K562 (cell line): ENCODE measurements around the gene NCAPG2. TPM values are rescaled to one million over a fixed set of nuclear protein-coding genes. Genes with fewer than 3 reads are reported as not detected.
A peak's percentile ranks its signal among the peaks of the same experiment; 100 is the strongest.

Source experiments
- ATAC-seq: fragments of 200-7000 bp; cut with Tn5 transposase; 3 replicates; pipeline ENCODE4 v1.9.1; 2020; ENCODE audit warnings: moderate library complexity
- BruUV-seq: library from RNA; stranded (reverse); fragments of 400-500 nt; replicated peaks from 2 replicates; lab custom pipeline; 2021; lab: Mats Ljungman, UMichigan
- CTCF ChIA-PET: fragments of 300-600 bp; formaldehyde crosslinking; extraction: SDS; loops from one replicate; lab custom pipeline; 2021; ENCODE audit warnings: low intra/inter-chr PET ratio; lab: Yijun Ruan, JAX
- POLR2A ChIA-PET: fragments of 300-600, 350-650 bp; sonication (Branson Sonifier 250); formaldehyde crosslinking; extraction: SDS; loops from one replicate; lab custom pipeline; 2021; ENCODE audit warnings: antibody characterized with exemption, inconsistent platforms; lab: Yijun Ruan, JAX
- DNase-seq, 4 experiments: peaks; one replicate each; pipeline versions ENCODE4 v3.0.0 to v3.0.0-alpha.2; 2011 to 2018; ENCODE audit warnings: low spot score in 3 of 4, mixed read lengths in 3 of 4; ENCODE audit errors: extremely low read depth in 1 of 4
- FAIRE-seq: peaks from 2 replicates; lab custom pipeline; 2011; peaks lifted over from hg19 to GRCh38; lab: Jason Lieb, UNC
- H2AFZ ChIP-seq: 2 replicates; pipeline ENCODE4 v1.6.0; 2011; ENCODE audit warnings: low read depth, low read length, control low read depth, inconsistent platforms
- H3K27ac ChIP-seq: fragments of 200-600 bp; 3 replicates; pipeline ENCODE4 v1.8.0; 2011; ENCODE audit warnings: low read depth, mild to moderate bottlenecking, control low read depth, inconsistent platforms, low read length, moderate library complexity, mixed read lengths; ENCODE audit errors: extremely low read depth
- H3K27me3 ChIP-seq, 2 experiments: fragments of 300-600 bp in 1 of 2; 2 replicates in 1 of 2; 3 replicates in 1 of 2; pipeline versions ENCODE4 v1.6.0 to v1.8.0; 2011; ENCODE audit warnings: inconsistent platforms in 2 of 2, low read length in 2 of 2, mild to moderate bottlenecking in 1 of 2, mixed read lengths in 1 of 2, moderate library complexity in 1 of 2; ENCODE audit not compliant: control insufficient read depth in 2 of 2, insufficient read depth in 2 of 2
- H3K36me3 ChIP-seq: fragments of 300-600 bp; 3 replicates; pipeline ENCODE4 v1.8.0; 2011; ENCODE audit warnings: mild to moderate bottlenecking, low read length, inconsistent platforms; ENCODE audit not compliant: control insufficient read depth, insufficient read depth
- H3K4me1 ChIP-seq, 2 experiments: fragments of 200-600 bp in 1 of 2; replicated peaks in 1 of 2; 2 replicates in 1 of 2; 3 replicates in 1 of 2; pipeline versions ENCODE4 v1.5.1 to v1.8.0; 2011; ENCODE audit warnings: inconsistent platforms in 2 of 2, low read length in 2 of 2, mild to moderate bottlenecking in 1 of 2, mixed read lengths in 1 of 2, moderate library complexity in 1 of 2; ENCODE audit not compliant: control insufficient read depth in 2 of 2, insufficient read depth in 2 of 2
- H3K4me2 ChIP-seq: 2 replicates; pipeline ENCODE4 v1.6.1; 2011; ENCODE audit warnings: low read length, control low read depth, inconsistent platforms, mixed read lengths; ENCODE audit not compliant: insufficient read depth
- H3K4me3 ChIP-seq: fragments of 200-600 bp; sonication (generic), shearing (Covaris generic); 2 replicates; pipeline ENCODE4 v1.5.1; 2016; ENCODE audit warnings: control low read depth, inconsistent platforms
- H3K79me2 ChIP-seq: fragments of 200-600 bp; 3 replicates; pipeline ENCODE4 v1.8.0; 2011; ENCODE audit warnings: low read length, inconsistent platforms; ENCODE audit not compliant: control insufficient read depth, insufficient read depth
- H3K9ac ChIP-seq, 2 experiments: 2 replicates each; pipeline versions ENCODE4 v1.6.0 to v1.6.1; 2011; ENCODE audit warnings: low read depth in 2 of 2, low read length in 2 of 2, control low read depth in 1 of 2, inconsistent platforms in 1 of 2, mild to moderate bottlenecking in 1 of 2, mixed read lengths in 1 of 2; ENCODE audit not compliant: insufficient read depth in 1 of 2
- H3K9me1 ChIP-seq: one replicate; pipeline ENCODE4 v1.6.0; 2011; ENCODE audit warnings: inconsistent platforms, mild to moderate bottlenecking, low read length, moderate library complexity; ENCODE audit not compliant: control insufficient read depth, insufficient read depth
- H3K9me3 ChIP-seq: replicated peaks from 2 replicates; pipeline ENCODE4 v1.5.1; 2011; ENCODE audit warnings: low read depth, low read length, inconsistent platforms; ENCODE audit not compliant: control insufficient read depth, insufficient read depth
- H4K20me1 ChIP-seq: replicated peaks from 2 replicates; pipeline ENCODE4 v1.6.1; 2011; ENCODE audit warnings: low read length, inconsistent platforms, mixed read lengths; ENCODE audit not compliant: control insufficient read depth, insufficient read depth
- CREBBP ChIP-seq: IDR thresholded peaks from one replicate; pipeline ENCODE4 v1.6.1; 2012; ENCODE audit warnings: low read depth, mild to moderate bottlenecking, control low read depth, inconsistent platforms, low read length
- LARP7 ChIP-seq: fragments of 450-650 bp; IDR thresholded peaks from 2 replicates; pipeline ENCODE4 v1.6.1; 2016
- RBFOX2 ChIP-seq: fragments of 200-400 bp; formaldehyde crosslinking; IDR thresholded peaks from 2 replicates; pipeline ENCODE4 v1.6.1; 2017; ENCODE audit warnings: low read depth, mild to moderate bottlenecking, low read length, moderate library complexity
- SIN3B ChIP-seq: fragments of 450-650 bp; IDR thresholded peaks from 2 replicates; pipeline ENCODE4 v1.6.1; 2017; ENCODE audit warnings: low read depth, mild to moderate bottlenecking, moderate library complexity
- SMARCB1 ChIP-seq: IDR thresholded peaks from 2 replicates; pipeline ENCODE4 v1.6.1; 2011; ENCODE audit warnings: improper control_type of control experiment, low read depth; ENCODE audit not compliant: insufficient read length
- WGBS: fragments of 100-300 bp; shearing (Covaris generic); methylation state at CpG from one replicate; pipeline ENCODE4 v1.1.6; 2016; ENCODE audit warnings: low coverage, mixed read lengths; ENCODE audit not compliant: insufficient coverage; ENCODE audit errors: missing lambda C conversion rate; 5-methylcytosine and 5-hydroxymethylcytosine counted together
- in situ Hi-C: fragments of 300-500 bp; cut with MboI; formaldehyde crosslinking; loops from 4 replicates; pipeline ENCODE4 v1.15.0; 2018; ENCODE audit warnings: inconsistent platforms, mixed read lengths
- intact Hi-C: fragments of 100-400 bp; cut with micrococcal nuclease; formaldehyde crosslinking; loops from 2 replicates; pipeline ENCODE4 v1.14.2; 2022
- polyA plus RNA-seq, 8 experiments: library from polyadenylated mRNA; depleted of rRNA in 4 of 8; stranded (reverse) in 5 of 8; unstranded in 3 of 8; fragments of >200 nt; fragmentation: Nextera tagmentation in 2 of 8; fragmentation: Illumina TruSeq in 1 of 8; extraction: Ambion mirVana in 2 of 8; extraction: Trizol in 1 of 8; gene quantifications; 2 replicates each; pipeline versions ENCODE4 v1.2.1 to v1.2.3, GENCODE V29; 2011 to 2014; ENCODE audit warnings: inconsistent platforms in 1 of 8, missing spikeins in 1 of 8
- total RNA-seq, 7 experiments: library from RNA; depleted of rRNA in 6 of 7; stranded (reverse); fragments of >200 nt in 6 of 7; fragmentation: Illumina TruSeq in 2 of 7; extraction: Trizol in 2 of 7; gene quantifications; 2 replicates each; pipeline versions ENCODE4 v1.2.1 to v1.2.3, GENCODE V29; 2011 to 2021; ENCODE audit warnings: low replicate concordance in 1 of 7
- TF ChIP-seq, protein P1 (sequence below): IDR thresholded peaks from 2 replicates; pipeline ENCODE4 v1.6.1; 2014; ENCODE audit warnings: antibody characterized with exemption

NCAPG2 gene
- total and polyA plus RNA-seq, 9 of the 15 experiments (the other 6 are each of a cell fraction or from before 2014, with no cell fraction given), result 21.5 to 127 (median 86.1) TPM

DNA sequence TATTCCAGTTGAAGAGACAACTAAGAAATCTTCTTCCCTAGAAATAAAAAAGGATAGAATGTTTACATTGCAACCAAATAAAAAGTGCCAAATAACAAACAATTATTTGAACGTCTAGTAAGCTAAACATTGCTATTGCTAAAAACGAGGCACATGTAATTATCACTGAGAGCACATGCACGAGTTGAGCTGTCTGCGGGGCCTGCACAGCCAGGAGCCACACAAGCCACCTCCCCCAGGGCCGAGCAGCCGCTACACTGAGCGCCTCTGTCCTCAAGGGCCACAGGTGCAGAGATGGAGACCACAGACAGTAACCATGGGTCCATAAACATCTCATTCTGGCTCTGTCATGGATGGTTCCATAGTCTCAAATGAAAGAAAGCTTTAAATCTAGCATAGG, 17.2 kb downstream of the NCAPG2 start:
- TF ChIP-seq SMARCB1 (no peak), CREBBP (no peak), RBFOX2 (peak; percentile 25; the same call in 1 of the 2 replicates), SIN3B (no peak), LARP7 (no peak)
- TF ChIP-seq, protein P1, sequence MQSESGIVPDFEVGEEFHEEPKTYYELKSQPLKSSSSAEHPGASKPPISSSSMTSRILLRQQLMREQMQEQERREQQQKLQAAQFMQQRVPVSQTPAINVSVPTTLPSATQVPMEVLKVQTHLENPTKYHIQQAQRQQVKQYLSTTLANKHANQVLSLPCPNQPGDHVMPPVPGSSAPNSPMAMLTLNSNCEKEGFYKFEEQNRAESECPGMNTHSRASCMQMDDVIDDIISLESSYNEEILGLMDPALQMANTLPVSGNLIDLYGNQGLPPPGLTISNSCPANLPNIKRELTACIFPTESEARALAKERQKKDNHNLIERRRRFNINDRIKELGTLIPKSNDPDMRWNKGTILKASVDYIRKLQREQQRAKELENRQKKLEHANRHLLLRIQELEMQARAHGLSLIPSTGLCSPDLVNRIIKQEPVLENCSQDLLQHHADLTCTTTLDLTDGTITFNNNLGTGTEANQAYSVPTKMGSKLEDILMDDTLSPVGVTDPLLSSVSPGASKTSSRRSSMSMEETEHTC, result no peak
- no TSS peak for BruUV-seq
- peak; percentile 46 for ATAC-seq
- no peaks in the 10 kb centered on the region for H3K27me3 ChIP-seq
- ChIA-PET CTCF (no interaction called here), POLR2A (interaction anchor here (0.7 to 2.9 kb wide), 7 partner anchors 8 to 160 kb away, joined by 3 to 17 read pairs (median 5); no protein-coding TSS in a partner anchor)
- no peak overlapping the region for H3K9ac ChIP-seq
- no peaks in the 10 kb centered on the region for H4K20me1 ChIP-seq
- in situ Hi-C loops (no loop called here), intact Hi-C loops (no loop called here)
- H3K4me1 ChIP-seq, result no peaks in the 10 kb centered on the region
- no peaks in the 10 kb centered on the region for H3K9me1 ChIP-seq
- H3K36me3 ChIP-seq, result peaks cover 96% of the 10 kb centered on the region
- H3K9me3 ChIP-seq, result no peaks in the 10 kb centered on the region
- peak in 1 of 4 experiments; percentile 23 for DNase-seq
- H3K79me2 ChIP-seq, result no peaks in the 10 kb centered on the region
- no peak overlapping the region for H3K27ac ChIP-seq
- H2AFZ ChIP-seq, result no peak overlapping the region
- H3K4me3 ChIP-seq, result no peak overlapping the region
- no peak overlapping the region for H3K4me2 ChIP-seq
- WGBS, result 86% methylated on average over 7 of the region's 7 CpGs
- FAIRE-seq, result no peak
